ENCODE data around the gene EEF2.
"Not testable (repeated sequence)": the region's sequence is repeated elsewhere in the genome, so short reads cannot be mapped to it uniquely, and the experiment has no call there.

The EEF2 gene

GRCh38 chr19:3968556-3969434, 16.5 kb downstream of the EEF2 start:
- DNase-seq (ENCODE audit: low read depth) = no peak

DNA sequence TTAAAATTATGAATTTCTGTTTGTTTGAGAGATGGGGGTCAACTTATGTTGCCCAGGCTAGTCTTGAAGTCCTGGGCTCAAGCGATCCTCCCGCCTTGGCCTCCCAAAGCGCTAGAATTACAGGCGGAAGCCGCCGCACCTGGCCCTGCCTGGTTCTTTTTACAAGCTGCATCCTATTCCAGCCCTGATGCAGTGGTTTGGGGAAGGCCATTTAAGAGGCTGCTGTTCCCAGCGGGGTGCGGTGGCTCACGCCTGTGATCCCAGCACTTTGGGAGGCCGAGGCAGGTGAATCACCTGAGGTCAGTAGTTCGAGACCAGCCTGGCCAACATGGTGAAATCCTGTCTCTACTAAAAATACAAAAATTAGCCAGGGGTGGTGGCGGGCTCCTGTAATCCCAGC, 17.3 kb downstream of the EEF2 start:
- DNase-seq (ENCODE audit: low read depth) = not testable (repeated sequence)

- DNase-seq (ENCODE audit: low read depth) = no peak
Measured at GRCh38 chr19:3966051-3967017, 18.9 kb downstream of the EEF2 start.

GRCh38 chr19:3964256-3965194, 20.7 kb downstream of the EEF2 start:
- DNase-seq (ENCODE audit: low read depth) = no peak

- no peak for DNase-seq (ENCODE audit: low read depth)
Measured at GRCh38 chr19:3963458-3964255, 21.6 kb downstream of the EEF2 start.

DNA sequence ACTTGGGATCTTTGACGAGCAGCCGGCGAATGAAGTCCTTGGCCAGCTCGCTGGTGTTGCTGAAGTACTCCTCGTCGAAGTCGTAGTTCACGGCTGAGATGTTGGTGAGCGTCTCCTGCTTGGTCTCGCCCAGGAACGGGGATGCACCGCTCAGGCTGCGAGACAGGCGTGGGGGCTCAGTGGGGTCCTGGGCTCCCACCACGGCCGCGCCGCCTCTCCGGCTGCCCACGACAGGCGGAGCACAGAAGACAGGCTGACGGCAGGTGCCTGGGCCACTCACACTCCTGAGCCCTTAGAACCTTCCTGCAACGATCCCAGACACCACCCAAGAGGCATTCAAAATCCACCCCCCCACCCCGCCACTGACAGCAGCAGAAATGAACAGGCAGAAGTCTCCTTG, 24.3 kb downstream of the EEF2 start:
- DNase-seq (ENCODE audit: low read depth) = no peak

DNA sequence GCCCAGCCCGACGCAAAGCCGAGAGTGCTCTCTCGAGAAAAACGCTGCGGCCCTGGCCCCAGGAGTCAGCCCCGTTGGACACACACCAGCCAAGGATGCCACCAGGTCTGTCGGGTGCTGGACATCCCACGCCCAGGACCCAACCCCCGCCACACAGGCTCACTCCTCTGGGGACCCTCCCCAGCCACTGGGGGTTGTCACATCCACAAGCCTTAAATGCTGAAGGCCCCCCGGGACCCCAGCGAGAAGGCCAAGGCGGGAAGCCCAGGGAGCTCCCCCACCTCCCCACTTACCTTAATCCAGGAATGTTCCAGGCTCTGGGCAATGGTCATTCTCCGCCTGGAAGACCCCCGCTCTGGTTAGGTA, 25.5 kb downstream of the EEF2 start:
- no peak for DNase-seq (ENCODE audit: low read depth)

GRCh38 chr19:3958836-3959765, 26.2 kb downstream of the EEF2 start:
- DNase-seq (ENCODE audit: low read depth) = no peak

- DNase-seq (ENCODE audit: low read depth) = no peak
Measured at GRCh38 chr19:3955688-3956087, 29.6 kb downstream of the EEF2 start.

DNA sequence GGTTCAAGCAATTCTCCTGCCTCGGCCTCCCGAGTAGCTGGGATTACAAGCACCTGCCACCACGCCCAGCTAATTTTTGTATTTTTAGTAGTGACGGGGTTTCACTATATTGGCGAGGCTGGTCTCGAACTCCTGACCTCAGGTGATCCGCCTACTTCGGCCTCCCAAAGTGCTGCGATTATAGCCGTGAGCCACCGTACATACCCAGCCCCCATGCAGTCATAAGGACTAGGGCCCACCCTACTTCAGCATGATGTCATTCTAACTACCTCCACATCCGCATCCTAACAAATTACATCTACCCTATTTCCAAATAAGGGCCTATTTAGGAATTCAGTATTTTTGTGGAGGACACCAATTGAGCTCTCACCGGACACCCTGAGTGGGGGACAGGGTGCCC, 30.0 kb downstream of the EEF2 start:
- DNase-seq (ENCODE audit: low read depth) = not testable (repeated sequence)

DNA sequence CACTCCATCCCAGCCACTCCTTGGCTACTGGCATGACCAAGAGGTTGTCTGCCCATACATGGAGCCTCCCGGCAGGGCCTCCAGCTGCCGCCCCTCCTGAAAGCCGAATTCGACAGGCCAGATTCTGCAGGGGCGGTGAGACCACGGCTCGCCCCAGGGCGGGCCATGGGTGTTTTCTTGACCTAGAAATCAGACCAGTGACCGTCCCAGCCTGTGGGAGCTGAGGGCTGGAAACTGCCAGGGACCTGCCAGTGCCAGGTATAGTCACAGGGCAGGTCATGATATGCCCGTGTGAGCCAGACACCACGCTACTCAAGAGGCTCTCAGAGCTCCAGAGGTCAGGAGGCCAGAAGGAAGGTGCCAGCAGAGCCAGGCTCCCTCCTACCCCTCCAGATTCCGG, 31.2 kb downstream of the EEF2 start:
- DNase-seq (ENCODE audit: low read depth) = no peak

DNA sequence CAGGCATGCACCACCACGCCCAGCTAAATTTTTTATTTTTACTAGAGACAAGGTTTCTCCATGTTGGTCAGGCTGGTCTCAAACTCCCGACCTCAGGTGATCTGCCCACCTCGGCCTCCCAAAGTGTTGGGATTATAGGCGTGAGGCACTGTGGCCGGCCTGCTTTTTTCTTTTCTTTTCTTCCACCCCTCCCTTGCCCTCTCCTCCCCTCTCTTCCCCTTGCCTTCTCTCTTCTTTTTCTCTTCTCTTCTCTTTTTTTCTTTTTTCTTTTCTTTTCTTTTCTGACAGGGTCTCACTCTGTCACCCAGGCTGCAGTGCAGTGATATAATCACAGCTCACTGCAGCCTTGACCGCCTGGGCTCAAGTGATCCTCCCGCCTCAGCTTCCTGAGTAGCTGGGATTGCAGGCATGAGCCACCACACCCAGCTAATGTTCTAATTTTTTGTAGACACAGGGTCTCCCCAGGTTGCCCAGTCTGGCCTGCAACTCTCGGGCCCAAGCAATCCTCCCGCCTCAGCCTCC, 32.4 kb downstream of the EEF2 start:
- DNase-seq (ENCODE audit: low read depth) = not testable (repeated sequence)

DNA sequence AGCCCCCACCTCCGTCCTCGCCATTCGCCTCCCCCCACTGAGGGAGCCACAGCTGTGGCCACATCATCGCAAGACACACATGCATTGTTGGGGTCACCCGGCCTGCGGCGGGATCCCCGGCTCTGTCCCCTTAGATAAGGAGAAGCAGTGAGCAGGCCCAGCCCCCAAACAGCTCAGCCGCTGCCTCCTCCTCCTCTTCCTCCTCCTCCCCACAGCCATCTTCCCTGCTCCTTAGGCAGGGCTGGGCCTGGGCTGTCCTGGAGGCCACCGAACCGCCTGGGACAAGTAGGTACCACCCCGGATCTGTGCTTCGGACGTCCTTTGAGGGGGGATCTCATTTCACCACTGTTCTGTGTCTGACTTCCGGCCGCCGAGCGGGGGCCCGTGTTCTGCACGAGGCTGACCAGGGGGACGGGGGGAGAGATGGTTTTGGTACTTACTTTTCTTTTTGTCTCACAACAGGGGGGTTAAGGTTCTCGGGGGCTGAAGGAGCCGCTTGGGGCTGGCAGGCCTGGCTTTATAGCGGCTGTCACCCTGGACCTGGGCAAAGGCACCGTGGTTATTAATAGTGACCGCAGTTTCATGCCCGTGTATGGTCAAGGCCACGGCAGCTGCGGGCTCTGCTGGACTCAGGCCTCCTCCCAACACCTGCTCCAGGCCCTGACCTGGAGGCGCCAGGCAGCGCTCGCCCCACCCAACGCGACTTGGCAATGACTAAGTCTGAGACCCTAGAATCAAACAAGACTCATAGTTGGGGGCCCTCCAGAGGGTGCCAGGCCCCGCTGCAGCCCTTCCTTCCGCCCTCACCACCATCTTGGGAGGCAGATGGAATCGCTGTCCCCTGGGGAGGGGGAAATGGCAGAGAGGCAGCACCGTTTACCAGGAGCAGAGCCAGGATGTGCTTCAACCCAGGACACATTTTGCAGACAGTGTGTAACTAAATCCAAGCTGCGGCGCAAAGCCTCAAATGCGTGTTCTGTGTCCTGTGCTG, 34.1 kb downstream of the EEF2 start:
- DNase-seq (ENCODE audit: low read depth) = no peak

GRCh38 chr19:3949997-3950859, 35.0 kb downstream of the EEF2 start:
- DNase-seq (ENCODE audit: low read depth) = no peak

GRCh38 chr19:3949294-3949693, 36.0 kb downstream of the EEF2 start:
- DNase-seq (ENCODE audit: low read depth) = no peak

DNA sequence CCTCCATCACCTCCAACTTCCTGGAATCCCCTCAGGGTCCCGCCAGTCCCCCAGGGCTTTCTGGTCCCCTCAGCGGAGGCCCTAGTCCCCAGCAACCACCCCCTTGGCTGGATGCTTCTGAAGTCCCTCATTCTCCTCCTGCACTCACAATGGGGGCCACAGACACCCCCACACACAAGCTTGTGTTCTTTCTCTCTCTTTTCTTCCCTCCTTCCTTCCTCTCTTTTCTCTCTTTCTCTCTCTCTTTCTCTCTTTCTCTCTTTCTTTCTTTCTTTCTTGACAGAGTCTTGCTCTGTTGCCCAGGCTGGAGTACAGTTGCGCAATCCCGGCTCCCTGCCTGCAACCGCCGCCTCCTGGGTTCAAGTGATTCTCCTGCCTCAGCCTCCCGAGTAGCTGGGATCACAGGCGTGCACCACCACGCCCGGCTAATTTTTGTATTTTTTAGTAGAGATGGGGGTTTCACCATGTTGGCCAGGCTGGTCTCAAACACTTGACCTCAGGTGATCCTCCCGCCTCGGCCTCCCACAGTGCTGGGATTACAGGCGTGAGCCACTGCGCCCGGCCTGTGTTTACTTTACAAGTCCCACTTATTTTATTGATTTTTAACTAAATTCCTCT, 37.8 kb downstream of the EEF2 start:
- DNase-seq (ENCODE audit: low read depth) = not testable (repeated sequence)

DNA sequence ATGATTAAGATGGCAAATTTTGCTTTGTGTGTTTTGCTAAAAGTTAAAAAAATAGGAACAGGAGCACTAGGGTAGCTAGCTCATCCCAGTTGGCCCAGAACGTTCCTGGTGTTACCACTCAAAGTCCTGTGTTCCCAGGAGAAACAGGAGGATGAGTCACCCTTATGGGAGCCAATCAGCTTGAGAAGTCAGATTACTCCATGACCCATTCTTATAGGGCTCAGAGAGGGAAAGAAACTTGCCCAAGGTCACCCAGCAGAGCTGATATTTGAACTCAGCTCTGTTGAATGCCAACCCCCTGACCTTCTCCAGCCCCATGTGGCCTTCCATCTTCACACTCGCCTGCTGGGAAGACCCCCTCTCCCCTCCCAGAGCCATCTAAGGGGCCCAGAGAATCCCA, 39.4 kb downstream of the EEF2 start:
- DNase-seq (ENCODE audit: low read depth) = no peak
